Measurements from ENCODE around the gene LENG8. TPM values are rescaled to one million over a fixed set of nuclear protein-coding genes. Genes with fewer than 3 reads are reported as not detected.

Gene LENG8
- total RNA-seq, 3 donors from 2014 or later (not counting 1 experiment from before 2014, with no cell fraction given) = 479 to 563 (median 507) TPM

DNA sequence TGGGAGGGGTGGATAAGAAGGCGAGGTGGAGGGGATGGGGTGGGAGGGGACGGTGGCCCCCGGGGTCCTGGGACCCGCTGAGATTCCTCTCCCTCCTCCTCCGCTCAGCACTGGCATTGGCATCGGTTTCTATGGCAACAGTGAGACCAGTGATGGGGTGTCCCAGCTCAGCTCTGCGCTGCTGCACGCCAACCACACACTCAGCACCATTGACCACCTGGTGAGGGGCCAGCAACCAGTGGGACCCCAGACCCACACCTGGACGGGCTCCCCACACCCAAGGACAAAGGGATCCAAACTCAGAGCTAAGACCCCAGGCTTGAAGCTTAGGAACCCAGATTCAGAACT is 27.9 kb upstream of the LENG8 start:
- peaks cover 16 to 17% of the 10 kb centered on the region in 2 donors for H3K4me1 Mint-ChIP-seq
- no peaks in the 10 kb centered on the region for H3K9me3 ChIP-seq (ENCODE audit: control insufficient read depth, insufficient read depth, low read length)
- WGBS (ENCODE audit: insufficient coverage) = 79% methylated on average over 9 of the region's 9 CpGs
- H3K27ac Mint-ChIP-seq = no peak overlapping the region
- DNase-seq (no peak), ATAC-seq (no peak)
- no peak overlapping the region for H3K4me3 ChIP-seq (ENCODE audit: low read length)
- intact Hi-C loops (cut with micrococcal nuclease) = no loop called here
- no peak for TF ChIP-seq CTCF (IDR thresholded peaks at IDR 0.05)
- H3K27ac ChIP-seq (ENCODE audit: low read length) = no peak overlapping the region
- H3K36me3 Mint-ChIP-seq = no peaks in the 10 kb centered on the region
- no peaks in the 10 kb centered on the region for H3K36me3 ChIP-seq (ENCODE audit: control insufficient read depth, insufficient read depth, low read length)
- H3K27me3 ChIP-seq (ENCODE audit: control insufficient read depth, insufficient read depth, low read length) = peaks cover 5% of the 10 kb centered on the region
- peaks cover 26% of the 10 kb centered on the region for H3K4me1 ChIP-seq (ENCODE audit: control insufficient read depth, insufficient read depth, low read length)
- no peak overlapping the region for H3K4me3 Mint-ChIP-seq
- peaks cover 15 to 20% of the 10 kb centered on the region in 2 donors for H3K27me3 Mint-ChIP-seq (ENCODE audit: low read depth in 2 of 2)
- H3K9me3 Mint-ChIP-seq = no peaks in the 10 kb centered on the region

GRCh38 chr19:54421521-54421920 is 27.5 kb upstream of the LENG8 start:
- no peak overlapping the region for H3K4me3 ChIP-seq (ENCODE audit: low read length)
- no peaks in the 10 kb centered on the region for H3K36me3 Mint-ChIP-seq
- H3K27ac ChIP-seq (ENCODE audit: low read length) = no peak overlapping the region
- DNase-seq (no peak), ATAC-seq (no peak)
- no peaks in the 10 kb centered on the region for H3K36me3 ChIP-seq (ENCODE audit: control insufficient read depth, insufficient read depth, low read length)
- intact Hi-C loops (cut with micrococcal nuclease) = no loop called here
- peaks cover 15 to 21% of the 10 kb centered on the region in 2 donors for H3K27me3 Mint-ChIP-seq (ENCODE audit: low read depth in 2 of 2)
- H3K4me3 Mint-ChIP-seq = no peak overlapping the region
- TF ChIP-seq CTCF (IDR thresholded peaks at IDR 0.05) = no peak
- H3K27ac Mint-ChIP-seq = no peak overlapping the region
- H3K27me3 ChIP-seq (ENCODE audit: control insufficient read depth, insufficient read depth, low read length) = peaks cover under 1% of the 10 kb centered on the region
- no peaks in the 10 kb centered on the region for H3K9me3 ChIP-seq (ENCODE audit: control insufficient read depth, insufficient read depth, low read length)
- 95% methylated on average over 7 of the region's 7 CpGs for WGBS (ENCODE audit: insufficient coverage)
- no peaks in the 10 kb centered on the region for H3K9me3 Mint-ChIP-seq
- H3K4me1 ChIP-seq (ENCODE audit: control insufficient read depth, insufficient read depth, low read length) = peaks cover 22% of the 10 kb centered on the region
- peaks cover 16 to 17% of the 10 kb centered on the region in 2 donors for H3K4me1 Mint-ChIP-seq

DNA sequence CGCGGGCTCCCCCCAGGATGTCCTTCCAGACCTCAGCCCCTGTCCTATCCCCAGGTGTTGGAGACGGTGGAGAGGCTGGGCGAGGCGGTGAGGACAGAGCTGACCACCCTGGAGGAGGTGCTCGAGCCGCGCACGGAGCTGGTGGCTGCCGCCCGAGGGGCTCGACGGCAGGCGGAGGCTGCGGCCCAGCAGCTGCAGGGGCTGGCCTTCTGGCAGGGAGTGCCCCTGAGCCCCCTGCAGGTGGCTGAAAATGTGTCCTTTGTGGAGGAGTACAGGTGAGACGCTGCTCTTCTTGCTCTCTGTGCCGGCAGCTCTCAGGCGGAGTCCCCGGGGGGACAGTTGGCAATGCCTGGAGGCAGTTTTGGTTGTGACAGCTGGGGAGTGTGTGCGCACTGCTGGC is 26.9 kb upstream of the LENG8 start:
- Histone ChIP-seq H3K4me3 (ENCODE audit: low read length) (no peak overlapping the region), H3K27me3 (ENCODE audit: control insufficient read depth, insufficient read depth, low read length) (peaks cover 2% of the 10 kb centered on the region), H3K4me1 (ENCODE audit: control insufficient read depth, insufficient read depth, low read length) (peaks cover 16% of the 10 kb centered on the region), H3K27ac (ENCODE audit: low read length) (no peak overlapping the region), H3K9me3 (ENCODE audit: control insufficient read depth, insufficient read depth, low read length) (no peaks in the 10 kb centered on the region), H3K36me3 (ENCODE audit: control insufficient read depth, insufficient read depth, low read length) (no peaks in the 10 kb centered on the region)
- WGBS (ENCODE audit: insufficient coverage) = 93% methylated on average over 19 of the region's 20 CpGs
- H3K27ac Mint-ChIP-seq = no peak overlapping the region
- H3K27me3 Mint-ChIP-seq (ENCODE audit: low read depth in 2 of 2) = peaks cover 13 to 22% of the 10 kb centered on the region in 2 donors
- ATAC-seq (no peak), DNase-seq (no peak)
- no peaks in the 10 kb centered on the region for H3K36me3 Mint-ChIP-seq
- no peaks in the 10 kb centered on the region for H3K9me3 Mint-ChIP-seq
- intact Hi-C loops (cut with micrococcal nuclease) = no loop called here
- no peak overlapping the region for H3K4me3 Mint-ChIP-seq
- TF ChIP-seq CTCF (IDR thresholded peaks at IDR 0.05) = no peak
- H3K4me1 Mint-ChIP-seq = peaks cover 14% of the 10 kb centered on the region in 2 donors

- Histone ChIP-seq H3K4me1 (ENCODE audit: control insufficient read depth, insufficient read depth, low read length) (no peaks in the 10 kb centered on the region), H3K27me3 (ENCODE audit: control insufficient read depth, insufficient read depth, low read length) (peaks cover 5% of the 10 kb centered on the region), H3K36me3 (ENCODE audit: control insufficient read depth, insufficient read depth, low read length) (no peaks in the 10 kb centered on the region), H3K4me3 (ENCODE audit: low read length) (no peak overlapping the region), H3K9me3 (ENCODE audit: control insufficient read depth, insufficient read depth, low read length) (no peaks in the 10 kb centered on the region), H3K27ac (ENCODE audit: low read length) (no peak overlapping the region)
- H3K36me3 Mint-ChIP-seq = no peaks in the 10 kb centered on the region
- 90% methylated on average over 14 of the region's 14 CpGs for WGBS (ENCODE audit: insufficient coverage)
- peaks cover 8 to 14% of the 10 kb centered on the region in 2 donors for H3K27me3 Mint-ChIP-seq (ENCODE audit: low read depth in 2 of 2)
- ATAC-seq (no peak), DNase-seq (no peak)
- no peaks in the 10 kb centered on the region for H3K9me3 Mint-ChIP-seq
- H3K27ac Mint-ChIP-seq = no peak overlapping the region
- TF ChIP-seq CTCF (IDR thresholded peaks at IDR 0.05) = no peak
- no peak overlapping the region for H3K4me3 Mint-ChIP-seq
- H3K4me1 Mint-ChIP-seq = peaks cover 0 to 2% of the 10 kb centered on the region in 2 donors
- intact Hi-C loops (cut with micrococcal nuclease) = no loop called here
These were observed 24.8 kb upstream of the LENG8 start for GRCh38 chr19:54424201-54424600.

Measured in natural killer cell (primary cell).